Brain pericyte (primary cell): Measurements from ENCODE around the gene DGKE.

Experiments used
- DNase-seq: peaks from one replicate; pipeline ENCODE4 v3.0.0-alpha.2; 2012; ENCODE audit warnings: low read depth, low spot score

The DGKE gene

GRCh38 chr17:56913867-56914580 is 80.1 kb downstream of the DGKE start, which contains the start of gene TRIM25:
TSS of gene TRIM25 (minus strand) at chr17:56914049. CDS start at chr17:56913988, 61 bp downstream.
- peak; percentile 38 for DNase-seq

GRCh38 chr17:56914581-56915273 is 80.8 kb downstream of the DGKE start:
- DNase-seq: no peak

GRCh38 chr17:56917559-56918296 is 83.8 kb downstream of the DGKE start:
- no peak for DNase-seq

GRCh38 chr17:56918916-56919315 is 85.0 kb downstream of the DGKE start:
- DNase-seq: no peak
